GM23338 (cell line): Measurements from ENCODE around the gene CACTIN. TPM values are rescaled to one million over a fixed set of nuclear protein-coding genes. Genes with fewer than 3 reads are reported as not detected.

Experiments used
- ATAC-seq: fragments of 200-7000 bp; cut with Tn5 transposase; 3 replicates; pipeline ENCODE4 v1.9.1; 2020
- DNase-seq: peaks from one replicate; pipeline ENCODE4 v3.0.0-alpha.2; 2015; ENCODE audit warnings: low spot score
- H2AFZ ChIP-seq: fragments of 200-600 bp; sonication (generic); 2 replicates; pipeline ENCODE4 v1.8.0; 2016; ENCODE audit warnings: antibody characterized with exemption, mild to moderate bottlenecking, moderate library complexity
- H3F3A ChIP-seq: fragments of 200-600 bp; sonication (generic); replicated peaks from 2 replicates; pipeline ENCODE4 v1.8.0; 2017; ENCODE audit warnings: antibody characterized with exemption, mixed run types, low read depth
- H3K27ac ChIP-seq: fragments of 200-600 bp; sonication (generic); 2 replicates; pipeline ENCODE4 v1.6.1; 2016; ENCODE audit warnings: low read depth
- H3K27me3 ChIP-seq: fragments of 200-600 bp; sonication (generic); 2 replicates; pipeline ENCODE4 v1.8.0; 2016; ENCODE audit warnings: mild to moderate bottlenecking, mixed run types, moderate library complexity; ENCODE audit not compliant: insufficient read depth
- H3K36me3 ChIP-seq: fragments of 200-600 bp; sonication (generic); 2 replicates; pipeline ENCODE4 v1.8.0; 2016; ENCODE audit warnings: mild to moderate bottlenecking; ENCODE audit not compliant: insufficient read depth
- H3K4me1 ChIP-seq: fragments of 200-600 bp; sonication (generic); 2 replicates; pipeline ENCODE4 v1.8.0; 2016; ENCODE audit warnings: mild to moderate bottlenecking, moderate library complexity; ENCODE audit not compliant: insufficient read depth
- H3K4me2 ChIP-seq: fragments of 200-600 bp; sonication (generic); 2 replicates; pipeline ENCODE4 v1.7.1; 2017; ENCODE audit warnings: mixed run types
- H3K4me3 ChIP-seq: fragments of 200-600 bp; sonication (generic); 2 replicates; pipeline ENCODE4 v1.6.1; 2016; ENCODE audit warnings: mixed run types
- H3K79me2 ChIP-seq: fragments of 200-600 bp; sonication (generic); replicated peaks from 2 replicates; pipeline ENCODE4 v1.8.0; 2017; ENCODE audit warnings: mild to moderate bottlenecking; ENCODE audit not compliant: insufficient read depth
- H3K9me2 ChIP-seq: fragments of 200-600 bp; sonication (generic); 2 replicates; pipeline ENCODE4 v1.8.0; 2017; ENCODE audit not compliant: insufficient read depth
- H4K20me1 ChIP-seq: fragments of 200-600 bp; sonication (generic); replicated peaks from 2 replicates; pipeline ENCODE4 v1.8.0; 2017; ENCODE audit warnings: mild to moderate bottlenecking; ENCODE audit not compliant: insufficient read depth
- H3K27ac Mint-ChIP-seq: 2 replicates; pipeline ENCODE4 v1.8.0; 2020; ENCODE audit warnings: inconsistent platforms, mild to moderate bottlenecking, moderate library complexity, mixed read lengths
- H3K27me3 Mint-ChIP-seq: 3 replicates; pipeline ENCODE4 v1.8.0; 2022; ENCODE audit warnings: low read depth, mild to moderate bottlenecking, moderate library complexity, mixed read lengths, inconsistent platforms; ENCODE audit not compliant: insufficient read depth, poor library complexity
- H3K36me3 Mint-ChIP-seq: 3 replicates; pipeline ENCODE4 v1.8.0; 2021; ENCODE audit warnings: low read depth, mild to moderate bottlenecking, inconsistent platforms, moderate library complexity, mixed read lengths
- H3K4me1 Mint-ChIP-seq: 3 replicates; pipeline ENCODE4 v1.8.0; 2020; ENCODE audit warnings: mild to moderate bottlenecking, inconsistent platforms, mixed read lengths
- H3K4me3 Mint-ChIP-seq: 3 replicates; pipeline ENCODE4 v1.8.0; 2021; ENCODE audit warnings: moderate library complexity, mild to moderate bottlenecking, inconsistent platforms, mixed read lengths
- H3K9me3 Mint-ChIP-seq: 3 replicates; pipeline ENCODE4 v1.8.0; 2020; ENCODE audit warnings: moderate library complexity, mild to moderate bottlenecking, inconsistent platforms, mixed read lengths
- JUNB ChIP-seq: IDR thresholded peaks from one replicate; pipeline ENCODE4 v1.6.1; 2016; ENCODE audit warnings: antibody characterized with exemption; ENCODE audit not compliant: unreplicated experiment
- polyA plus RNA-seq: library from polyadenylated mRNA; unstranded; fragments of >200 nt; fragmentation: Nextera tagmentation; extraction: Ambion mirVana; gene quantifications from 2 replicates; pipeline ENCODE4 v1.2.1, GENCODE V29; 2016
- total RNA-seq: library from RNA; depleted of rRNA; stranded (reverse); fragments of >200 nt; shearing (Covaris generic); gene quantifications from 2 replicates; pipeline ENCODE4 v1.2.3, GENCODE V29; 2014
- TF ChIP-seq, protein P1 (sequence below): fragments of 250-450 bp; sonication (Bioruptor Pico); IDR thresholded peaks from 2 replicates; pipeline ENCODE4 v1.5.0; 2020; ENCODE audit warnings: mild to moderate bottlenecking, moderate library complexity
- TF ChIP-seq, protein P2 (sequence below): IDR thresholded peaks from 2 replicates; pipeline ENCODE4 v1.6.1; 2016; ENCODE audit warnings: antibody characterized with exemption
- TF ChIP-seq, protein P3 (sequence below): IDR thresholded peaks from one replicate; pipeline ENCODE4 v1.6.1; 2018; ENCODE audit warnings: antibody characterized with exemption; ENCODE audit not compliant: unreplicated experiment

The CACTIN gene
- total and polyA plus RNA-seq, 2 experiments from 2014 or later: 14.3 to 47.4 TPM

DNA sequence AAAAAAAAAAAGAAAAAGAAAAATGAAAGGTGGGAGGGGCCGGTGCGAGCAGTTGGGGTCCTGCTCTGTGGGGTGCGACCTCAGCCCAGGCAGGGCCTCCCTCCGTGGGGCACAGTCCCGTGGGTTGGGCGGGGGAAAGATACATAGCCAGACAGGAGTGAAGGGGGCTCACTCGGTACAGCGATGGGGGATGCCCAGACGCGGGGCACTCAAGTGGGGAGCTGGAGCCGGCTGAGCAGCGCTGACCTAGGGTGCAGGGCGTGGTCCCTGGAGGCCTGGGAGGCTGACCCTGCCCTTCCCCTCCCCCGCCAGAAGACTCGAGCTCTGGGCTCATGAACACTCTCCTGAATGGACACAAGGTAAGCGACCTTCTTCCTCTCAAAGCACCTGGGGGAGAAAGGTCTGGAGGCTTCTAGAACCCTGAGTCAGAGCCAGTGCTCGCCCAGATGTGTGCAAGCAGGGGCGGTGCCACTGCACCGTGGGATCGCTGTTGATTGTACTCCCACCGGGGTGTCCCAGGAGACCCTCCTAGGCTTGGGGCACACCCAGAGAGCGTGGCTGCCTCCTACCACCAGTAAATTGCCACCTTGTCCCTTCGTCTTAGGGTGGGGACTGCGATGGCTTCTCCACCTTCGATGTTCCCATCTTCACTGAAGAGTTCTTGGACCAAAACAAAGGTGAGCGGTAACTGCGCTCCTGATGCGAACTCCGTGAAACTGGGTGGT lies 50.5 kb downstream of the CACTIN start:
- TF ChIP-seq, protein P1, sequence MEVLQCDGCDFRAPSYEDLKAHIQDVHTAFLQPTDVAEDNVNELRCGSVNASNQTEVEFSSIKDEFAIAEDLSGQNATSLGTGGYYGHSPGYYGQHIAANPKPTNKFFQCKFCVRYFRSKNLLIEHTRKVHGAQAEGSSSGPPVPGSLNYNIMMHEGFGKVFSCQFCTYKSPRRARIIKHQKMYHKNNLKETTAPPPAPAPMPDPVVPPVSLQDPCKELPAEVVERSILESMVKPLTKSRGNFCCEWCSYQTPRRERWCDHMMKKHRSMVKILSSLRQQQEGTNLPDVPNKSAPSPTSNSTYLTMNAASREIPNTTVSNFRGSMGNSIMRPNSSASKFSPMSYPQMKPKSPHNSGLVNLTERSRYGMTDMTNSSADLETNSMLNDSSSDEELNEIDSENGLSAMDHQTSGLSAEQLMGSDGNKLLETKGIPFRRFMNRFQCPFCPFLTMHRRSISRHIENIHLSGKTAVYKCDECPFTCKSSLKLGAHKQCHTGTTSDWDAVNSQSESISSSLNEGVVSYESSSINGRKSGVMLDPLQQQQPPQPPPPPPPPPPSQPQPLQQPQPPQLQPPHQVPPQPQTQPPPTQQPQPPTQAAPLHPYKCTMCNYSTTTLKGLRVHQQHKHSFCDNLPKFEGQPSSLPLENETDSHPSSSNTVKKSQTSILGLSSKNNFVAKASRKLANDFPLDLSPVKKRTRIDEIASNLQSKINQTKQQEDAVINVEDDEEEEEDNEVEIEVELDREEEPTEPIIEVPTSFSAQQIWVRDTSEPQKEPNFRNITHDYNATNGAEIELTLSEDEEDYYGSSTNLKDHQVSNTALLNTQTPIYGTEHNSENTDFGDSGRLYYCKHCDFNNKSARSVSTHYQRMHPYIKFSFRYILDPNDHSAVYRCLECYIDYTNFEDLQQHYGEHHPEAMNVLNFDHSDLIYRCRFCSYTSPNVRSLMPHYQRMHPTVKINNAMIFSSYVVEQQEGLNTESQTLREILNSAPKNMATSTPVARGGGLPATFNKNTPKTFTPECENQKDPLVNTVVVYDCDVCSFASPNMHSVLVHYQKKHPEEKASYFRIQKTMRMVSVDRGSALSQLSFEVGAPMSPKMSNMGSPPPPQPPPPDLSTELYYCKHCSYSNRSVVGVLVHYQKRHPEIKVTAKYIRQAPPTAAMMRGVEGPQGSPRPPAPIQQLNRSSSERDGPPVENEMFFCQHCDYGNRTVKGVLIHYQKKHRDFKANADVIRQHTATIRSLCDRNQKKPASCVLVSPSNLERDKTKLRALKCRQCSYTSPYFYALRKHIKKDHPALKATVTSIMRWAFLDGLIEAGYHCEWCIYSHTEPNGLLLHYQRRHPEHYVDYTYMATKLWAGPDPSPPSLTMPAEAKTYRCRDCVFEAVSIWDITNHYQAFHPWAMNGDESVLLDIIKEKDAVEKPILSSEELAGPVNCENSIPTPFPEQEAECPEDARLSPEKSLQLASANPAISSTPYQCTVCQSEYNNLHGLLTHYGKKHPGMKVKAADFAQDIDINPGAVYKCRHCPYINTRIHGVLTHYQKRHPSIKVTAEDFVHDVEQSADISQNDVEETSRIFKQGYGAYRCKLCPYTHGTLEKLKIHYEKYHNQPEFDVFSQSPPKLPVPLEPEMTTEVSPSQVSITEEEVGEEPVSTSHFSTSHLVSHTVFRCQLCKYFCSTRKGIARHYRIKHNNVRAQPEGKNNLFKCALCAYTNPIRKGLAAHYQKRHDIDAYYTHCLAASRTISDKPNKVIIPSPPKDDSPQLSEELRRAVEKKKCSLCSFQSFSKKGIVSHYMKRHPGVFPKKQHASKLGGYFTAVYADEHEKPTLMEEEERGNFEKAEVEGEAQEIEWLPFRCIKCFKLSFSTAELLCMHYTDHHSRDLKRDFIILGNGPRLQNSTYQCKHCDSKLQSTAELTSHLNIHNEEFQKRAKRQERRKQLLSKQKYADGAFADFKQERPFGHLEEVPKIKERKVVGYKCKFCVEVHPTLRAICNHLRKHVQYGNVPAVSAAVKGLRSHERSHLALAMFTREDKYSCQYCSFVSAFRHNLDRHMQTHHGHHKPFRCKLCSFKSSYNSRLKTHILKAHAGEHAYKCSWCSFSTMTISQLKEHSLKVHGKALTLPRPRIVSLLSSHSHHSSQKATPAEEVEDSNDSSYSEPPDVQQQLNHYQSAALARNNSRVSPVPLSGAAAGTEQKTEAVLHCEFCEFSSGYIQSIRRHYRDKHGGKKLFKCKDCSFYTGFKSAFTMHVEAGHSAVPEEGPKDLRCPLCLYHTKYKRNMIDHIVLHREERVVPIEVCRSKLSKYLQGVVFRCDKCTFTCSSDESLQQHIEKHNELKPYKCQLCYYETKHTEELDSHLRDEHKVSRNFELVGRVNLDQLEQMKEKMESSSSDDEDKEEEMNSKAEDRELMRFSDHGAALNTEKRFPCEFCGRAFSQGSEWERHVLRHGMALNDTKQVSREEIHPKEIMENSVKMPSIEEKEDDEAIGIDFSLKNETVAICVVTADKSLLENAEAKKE (CRISPR knock-in tag): no peak
- TF ChIP-seq, protein P2, sequence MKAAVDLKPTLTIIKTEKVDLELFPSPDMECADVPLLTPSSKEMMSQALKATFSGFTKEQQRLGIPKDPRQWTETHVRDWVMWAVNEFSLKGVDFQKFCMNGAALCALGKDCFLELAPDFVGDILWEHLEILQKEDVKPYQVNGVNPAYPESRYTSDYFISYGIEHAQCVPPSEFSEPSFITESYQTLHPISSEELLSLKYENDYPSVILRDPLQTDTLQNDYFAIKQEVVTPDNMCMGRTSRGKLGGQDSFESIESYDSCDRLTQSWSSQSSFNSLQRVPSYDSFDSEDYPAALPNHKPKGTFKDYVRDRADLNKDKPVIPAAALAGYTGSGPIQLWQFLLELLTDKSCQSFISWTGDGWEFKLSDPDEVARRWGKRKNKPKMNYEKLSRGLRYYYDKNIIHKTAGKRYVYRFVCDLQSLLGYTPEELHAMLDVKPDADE: no peak
- TF ChIP-seq, protein P3, sequence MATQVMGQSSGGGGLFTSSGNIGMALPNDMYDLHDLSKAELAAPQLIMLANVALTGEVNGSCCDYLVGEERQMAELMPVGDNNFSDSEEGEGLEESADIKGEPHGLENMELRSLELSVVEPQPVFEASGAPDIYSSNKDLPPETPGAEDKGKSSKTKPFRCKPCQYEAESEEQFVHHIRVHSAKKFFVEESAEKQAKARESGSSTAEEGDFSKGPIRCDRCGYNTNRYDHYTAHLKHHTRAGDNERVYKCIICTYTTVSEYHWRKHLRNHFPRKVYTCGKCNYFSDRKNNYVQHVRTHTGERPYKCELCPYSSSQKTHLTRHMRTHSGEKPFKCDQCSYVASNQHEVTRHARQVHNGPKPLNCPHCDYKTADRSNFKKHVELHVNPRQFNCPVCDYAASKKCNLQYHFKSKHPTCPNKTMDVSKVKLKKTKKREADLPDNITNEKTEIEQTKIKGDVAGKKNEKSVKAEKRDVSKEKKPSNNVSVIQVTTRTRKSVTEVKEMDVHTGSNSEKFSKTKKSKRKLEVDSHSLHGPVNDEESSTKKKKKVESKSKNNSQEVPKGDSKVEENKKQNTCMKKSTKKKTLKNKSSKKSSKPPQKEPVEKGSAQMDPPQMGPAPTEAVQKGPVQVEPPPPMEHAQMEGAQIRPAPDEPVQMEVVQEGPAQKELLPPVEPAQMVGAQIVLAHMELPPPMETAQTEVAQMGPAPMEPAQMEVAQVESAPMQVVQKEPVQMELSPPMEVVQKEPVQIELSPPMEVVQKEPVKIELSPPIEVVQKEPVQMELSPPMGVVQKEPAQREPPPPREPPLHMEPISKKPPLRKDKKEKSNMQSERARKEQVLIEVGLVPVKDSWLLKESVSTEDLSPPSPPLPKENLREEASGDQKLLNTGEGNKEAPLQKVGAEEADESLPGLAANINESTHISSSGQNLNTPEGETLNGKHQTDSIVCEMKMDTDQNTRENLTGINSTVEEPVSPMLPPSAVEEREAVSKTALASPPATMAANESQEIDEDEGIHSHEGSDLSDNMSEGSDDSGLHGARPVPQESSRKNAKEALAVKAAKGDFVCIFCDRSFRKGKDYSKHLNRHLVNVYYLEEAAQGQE: no peak
- no peak for TF ChIP-seq JUNB

More for the DNA sequence above, 50.5 kb downstream of the CACTIN start:
- Histone ChIP-seq H3K27me3 (peaks cover 6% of the 10 kb centered on the region; the same call in 1 of the 2 replicates), H2AFZ (peak overlapping the region; percentile 69; the same call in 1 of the 2 replicates), H4K20me1 (peaks cover 6% of the 10 kb centered on the region), H3K4me3 (peak overlapping the region; percentile 71), H3K27ac (peak overlapping the region; percentile 83; the same call in 1 of the 2 replicates), H3F3A (peaks cover 11% of the 10 kb centered on the region), H3K79me2 (no peaks in the 10 kb centered on the region), H3K9me2 (no peaks in the 10 kb centered on the region), H3K4me1 (peaks cover 19% of the 10 kb centered on the region), H3K36me3 (no peaks in the 10 kb centered on the region), H3K4me2 (peak overlapping the region; percentile 86)
- peaks cover 16% of the 10 kb centered on the region for H3K4me1 Mint-ChIP-seq
- peaks cover 12% of the 10 kb centered on the region for H3K36me3 Mint-ChIP-seq
- ATAC-seq: no peak
- H3K27me3 Mint-ChIP-seq: peaks cover 40% of the 10 kb centered on the region
- peak overlapping the region; percentile 78 for H3K4me3 Mint-ChIP-seq
- peak overlapping the region; percentile 36; the same call in 1 of the 2 replicates for H3K27ac Mint-ChIP-seq
- no peaks in the 10 kb centered on the region for H3K9me3 Mint-ChIP-seq
- no peak for DNase-seq
